LNCAP (cell line): Measurements from ENCODE around the gene CRABP2.

Experiments
- TF ChIP-seq, protein P1 (sequence below): fragments of 450-650 bp; IDR thresholded peaks from 2 replicates; pipeline ENCODE4 v1.5.1; 2017; ENCODE audit warnings: mild to moderate bottlenecking

The CRABP2 gene

DNA sequence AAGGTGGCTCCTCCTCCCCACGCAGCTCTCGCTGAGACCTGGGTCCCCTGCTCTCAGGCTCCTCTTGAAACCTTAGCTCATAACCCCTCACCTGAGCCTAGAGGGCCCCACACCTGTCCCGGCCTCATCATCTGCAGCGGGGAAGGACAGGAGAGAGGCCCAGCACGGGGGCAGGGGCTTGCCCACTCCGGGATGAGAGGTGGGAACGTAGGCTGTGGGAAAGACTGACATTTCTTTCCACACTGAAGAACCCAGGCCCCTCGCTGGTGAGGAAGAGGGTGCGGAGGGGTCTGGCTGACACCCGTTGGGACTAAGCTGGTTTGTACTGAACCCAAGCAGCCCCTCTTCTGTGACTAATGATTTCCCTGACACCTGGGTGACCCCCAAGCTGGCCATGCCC lies 14.2 kb downstream of the CRABP2 start:
- TF ChIP-seq, protein P1, sequence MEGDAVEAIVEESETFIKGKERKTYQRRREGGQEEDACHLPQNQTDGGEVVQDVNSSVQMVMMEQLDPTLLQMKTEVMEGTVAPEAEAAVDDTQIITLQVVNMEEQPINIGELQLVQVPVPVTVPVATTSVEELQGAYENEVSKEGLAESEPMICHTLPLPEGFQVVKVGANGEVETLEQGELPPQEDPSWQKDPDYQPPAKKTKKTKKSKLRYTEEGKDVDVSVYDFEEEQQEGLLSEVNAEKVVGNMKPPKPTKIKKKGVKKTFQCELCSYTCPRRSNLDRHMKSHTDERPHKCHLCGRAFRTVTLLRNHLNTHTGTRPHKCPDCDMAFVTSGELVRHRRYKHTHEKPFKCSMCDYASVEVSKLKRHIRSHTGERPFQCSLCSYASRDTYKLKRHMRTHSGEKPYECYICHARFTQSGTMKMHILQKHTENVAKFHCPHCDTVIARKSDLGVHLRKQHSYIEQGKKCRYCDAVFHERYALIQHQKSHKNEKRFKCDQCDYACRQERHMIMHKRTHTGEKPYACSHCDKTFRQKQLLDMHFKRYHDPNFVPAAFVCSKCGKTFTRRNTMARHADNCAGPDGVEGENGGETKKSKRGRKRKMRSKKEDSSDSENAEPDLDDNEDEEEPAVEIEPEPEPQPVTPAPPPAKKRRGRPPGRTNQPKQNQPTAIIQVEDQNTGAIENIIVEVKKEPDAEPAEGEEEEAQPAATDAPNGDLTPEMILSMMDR, result no peak

DNA sequence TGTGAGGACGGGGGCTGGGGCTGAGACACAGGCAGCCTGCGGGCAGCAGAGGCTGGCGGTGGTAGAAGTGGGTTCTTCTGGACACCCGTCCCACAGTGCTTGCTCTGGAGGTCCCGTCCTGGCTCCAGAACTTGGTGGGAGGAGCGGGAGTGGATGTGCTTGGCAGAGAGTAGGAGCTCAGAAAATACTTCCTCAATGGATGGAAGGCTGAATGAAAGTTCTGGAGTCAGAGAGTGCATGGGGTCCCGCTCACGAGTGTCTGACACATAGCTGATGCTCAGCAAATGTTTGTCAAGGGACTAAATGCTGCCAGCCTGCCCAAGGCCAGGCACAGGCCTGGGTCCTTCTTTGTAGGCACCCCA lies 14.7 kb downstream of the CRABP2 start:
- TF ChIP-seq, protein P1, result no peak

DNA sequence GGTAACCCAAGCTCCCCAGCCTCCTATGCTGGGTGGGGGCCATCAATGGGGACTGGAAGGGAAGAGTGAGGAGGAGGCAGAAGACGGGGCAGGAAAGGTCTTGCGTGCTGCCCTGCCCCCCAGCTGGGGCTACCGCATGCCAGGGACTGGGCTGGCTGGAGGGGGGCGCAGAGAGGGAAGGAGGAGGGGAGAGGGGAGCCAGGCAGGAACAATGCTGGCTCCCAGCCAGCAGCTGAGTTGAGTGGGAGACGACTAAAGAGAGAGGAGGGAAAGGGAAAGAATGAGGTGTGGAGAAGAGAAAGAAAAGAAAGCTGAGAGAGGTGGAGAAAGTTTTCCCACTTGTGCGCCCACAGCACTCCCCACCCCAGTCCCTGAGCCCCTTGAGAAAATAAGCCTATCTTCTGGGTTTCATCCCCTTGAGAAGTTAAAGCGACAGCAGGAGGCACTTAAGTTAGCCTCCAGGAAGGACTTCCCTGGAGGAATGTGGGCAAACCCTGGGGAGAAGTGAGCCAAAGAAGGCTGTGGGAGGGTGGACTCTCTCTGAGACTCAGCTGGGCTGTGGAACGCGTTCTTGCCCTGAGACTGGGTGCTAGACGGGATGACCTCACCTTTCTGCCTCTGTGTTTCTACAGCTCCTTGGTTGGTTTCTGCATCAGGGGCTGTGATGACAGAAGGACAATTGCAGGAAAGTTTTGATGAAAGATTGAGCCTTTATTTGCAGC lies 15.3 kb downstream of the CRABP2 start:
- TF ChIP-seq, protein P1, result no peak

DNA sequence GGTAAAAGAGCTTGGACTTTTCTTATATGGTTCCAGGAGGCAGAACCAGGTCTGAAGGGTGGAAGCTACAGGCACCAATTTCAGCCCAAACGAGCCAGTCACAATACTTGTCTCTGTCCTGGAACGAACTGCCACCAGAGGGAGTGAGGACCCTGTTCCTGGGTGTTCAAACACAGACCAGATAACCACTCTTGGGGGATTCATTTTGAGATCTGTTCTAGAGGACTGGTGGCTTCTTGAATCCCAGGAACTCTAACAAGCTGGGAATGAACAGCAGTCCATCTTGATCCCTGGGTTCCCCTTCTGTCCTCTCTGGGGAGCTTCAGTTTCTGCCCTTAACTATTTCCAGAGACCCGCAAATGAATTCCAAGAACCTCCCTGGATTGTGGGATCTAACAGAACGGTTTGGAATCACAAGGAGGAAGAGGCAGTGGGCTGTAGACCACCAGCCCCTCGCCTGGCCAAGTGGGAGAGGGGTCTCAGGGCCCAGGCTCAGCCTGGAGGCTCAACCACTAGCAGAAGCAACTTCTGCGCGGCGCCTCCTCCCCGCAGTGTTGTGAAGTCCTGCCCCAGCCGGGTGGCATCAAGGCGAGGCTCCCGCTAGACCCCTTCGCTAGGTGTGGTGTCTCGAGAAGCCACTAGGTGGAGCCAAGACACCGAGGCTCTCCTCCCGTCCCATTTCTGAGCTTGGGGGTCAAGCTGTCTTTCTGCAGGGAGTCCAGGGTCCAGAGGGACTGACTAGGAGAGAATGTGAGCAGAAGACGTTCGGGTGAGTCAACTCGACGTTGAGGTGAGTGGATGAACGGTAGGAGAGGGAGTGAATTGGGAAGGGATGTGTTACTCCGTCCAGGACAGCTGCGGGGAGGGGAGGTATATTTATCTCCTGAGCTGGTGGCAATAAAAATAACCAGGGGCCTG lies 16.1 kb downstream of the CRABP2 start:
- TF ChIP-seq, protein P1, result peak; percentile 96

DNA sequence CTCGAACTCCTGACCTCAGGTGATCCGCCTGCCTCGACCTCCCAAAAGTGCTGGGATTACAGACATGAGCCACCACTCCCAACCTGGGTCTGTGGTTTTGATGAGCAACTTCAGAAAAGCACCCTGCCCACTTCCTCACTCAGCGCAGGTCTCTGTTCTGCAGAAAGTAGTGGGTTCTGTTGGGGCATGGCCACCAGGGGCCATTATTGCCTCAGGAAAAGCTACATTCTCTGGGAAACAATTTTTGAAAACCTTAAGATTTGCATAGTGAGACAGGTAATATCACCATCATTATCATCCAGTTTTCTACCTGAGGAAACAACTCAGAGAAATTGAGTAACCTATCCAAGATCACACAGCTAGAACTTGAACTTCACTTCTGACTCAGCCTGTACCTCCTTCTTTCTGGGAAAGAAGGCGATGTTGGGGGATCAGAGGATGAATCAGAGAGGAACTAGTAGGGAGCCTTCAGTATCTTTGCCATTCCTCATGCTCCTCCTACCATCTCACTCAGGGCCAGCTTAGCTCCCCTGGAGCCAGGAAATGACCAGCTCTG lies 21.1 kb downstream of the CRABP2 start:
- TF ChIP-seq, protein P1, result no peak

DNA sequence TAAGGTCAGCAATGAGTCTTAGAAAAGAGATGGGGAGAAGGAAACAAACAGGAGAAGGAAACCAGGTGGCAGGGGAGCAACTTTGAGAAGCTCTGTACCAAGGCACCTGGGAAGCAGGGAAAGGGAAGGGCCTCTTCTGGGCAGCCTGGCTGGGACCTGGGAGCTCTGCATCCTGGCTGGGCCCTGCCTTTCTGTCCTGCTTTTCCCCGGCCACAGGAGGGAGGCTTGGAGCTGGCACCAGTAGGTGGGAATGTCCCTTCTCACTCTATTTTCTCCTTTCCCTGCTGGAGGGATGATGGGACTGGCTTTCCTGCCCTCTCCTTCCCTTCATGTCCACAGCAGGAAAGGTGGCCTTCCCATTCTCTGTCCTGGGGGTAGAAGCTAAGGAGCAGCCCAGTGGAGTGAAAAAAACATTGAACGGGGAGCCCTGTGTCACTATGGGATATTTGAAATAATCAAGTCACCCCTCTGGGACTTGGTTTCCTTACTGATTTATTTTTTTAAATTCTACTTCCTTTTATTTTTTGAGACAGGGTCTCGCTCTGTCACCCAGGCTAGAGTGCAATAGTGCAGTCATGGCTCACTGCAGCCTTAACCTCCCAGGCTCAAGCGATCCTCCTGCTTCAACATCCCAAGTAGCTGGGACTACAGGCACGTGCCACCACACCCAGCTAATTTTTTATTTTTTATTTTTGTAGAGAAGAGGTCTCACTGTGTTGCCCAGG lies 23.1 kb downstream of the CRABP2 start:
- TF ChIP-seq, protein P1, result no peak

DNA sequence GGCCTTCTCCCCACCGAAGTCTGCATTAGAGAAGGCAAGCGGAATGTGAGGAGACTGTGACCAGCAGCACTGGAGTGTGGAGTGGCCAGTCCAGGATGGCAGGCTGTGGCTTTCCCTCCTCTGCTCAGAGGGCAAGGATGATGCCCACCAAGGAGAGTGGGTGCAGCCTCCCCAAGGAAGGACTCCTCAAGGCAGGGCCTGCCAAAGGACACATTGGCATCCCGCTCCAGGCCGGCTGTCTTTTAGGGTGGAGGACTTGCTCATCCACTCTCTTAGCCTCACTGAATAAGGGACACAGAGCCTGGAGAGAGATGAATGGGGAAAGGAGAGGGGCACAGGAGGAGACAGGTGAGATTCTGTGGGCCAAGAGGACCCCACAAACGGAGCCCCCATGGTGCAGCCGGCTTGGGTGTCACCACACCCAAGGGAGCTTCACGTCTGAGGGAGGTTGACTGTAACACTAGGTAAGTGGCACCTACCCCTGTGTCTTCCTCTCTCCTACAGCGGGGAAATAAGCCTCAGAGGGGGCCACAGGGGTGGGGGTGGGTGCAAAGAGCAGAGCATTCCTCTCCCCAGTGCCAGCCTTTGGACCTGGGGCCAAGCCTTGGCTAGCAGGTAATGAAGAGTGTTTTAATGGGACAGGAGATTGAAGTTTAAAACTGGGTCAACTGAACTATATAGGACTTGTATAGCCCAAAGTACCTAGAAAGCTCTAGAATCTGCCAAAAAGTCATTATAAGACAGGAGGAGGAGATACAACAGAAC lies 24.0 kb downstream of the CRABP2 start:
- TF ChIP-seq, protein P1, result no peak
